Ishikawa (cell line): ENCODE measurements around the gene IL2RG.

ENCODE experiments used
- EGR1 ChIP-seq: IDR thresholded peaks from 2 replicates; pipeline ENCODE4 v1.6.1; 2012
- EP300 ChIP-seq: IDR thresholded peaks from 2 replicates; pipeline ENCODE4 v1.6.1; 2012; ENCODE audit warnings: borderline replicate concordance
- FOXM1 ChIP-seq: IDR thresholded peaks from 2 replicates; pipeline ENCODE4 v1.6.1; 2012; ENCODE audit warnings: low read depth, borderline replicate concordance
- RAD21 ChIP-seq: IDR thresholded peaks from 2 replicates; pipeline ENCODE4 v1.6.1; 2012; ENCODE audit warnings: low read depth
- TCF12 ChIP-seq: IDR thresholded peaks from 2 replicates; pipeline ENCODE4 v1.6.1; 2012; ENCODE audit warnings: low read depth
- TEAD4 ChIP-seq: IDR thresholded peaks from 2 replicates; pipeline ENCODE4 v1.6.1; 2012
- TF ChIP-seq, protein P1 (sequence below): IDR thresholded peaks from 2 replicates; pipeline ENCODE4 v1.6.1; 2012; ENCODE audit warnings: low read depth, mild to moderate bottlenecking
- TF ChIP-seq, protein P2 (sequence below): IDR thresholded peaks from 2 replicates; pipeline ENCODE4 v1.6.1; 2012

DNA sequence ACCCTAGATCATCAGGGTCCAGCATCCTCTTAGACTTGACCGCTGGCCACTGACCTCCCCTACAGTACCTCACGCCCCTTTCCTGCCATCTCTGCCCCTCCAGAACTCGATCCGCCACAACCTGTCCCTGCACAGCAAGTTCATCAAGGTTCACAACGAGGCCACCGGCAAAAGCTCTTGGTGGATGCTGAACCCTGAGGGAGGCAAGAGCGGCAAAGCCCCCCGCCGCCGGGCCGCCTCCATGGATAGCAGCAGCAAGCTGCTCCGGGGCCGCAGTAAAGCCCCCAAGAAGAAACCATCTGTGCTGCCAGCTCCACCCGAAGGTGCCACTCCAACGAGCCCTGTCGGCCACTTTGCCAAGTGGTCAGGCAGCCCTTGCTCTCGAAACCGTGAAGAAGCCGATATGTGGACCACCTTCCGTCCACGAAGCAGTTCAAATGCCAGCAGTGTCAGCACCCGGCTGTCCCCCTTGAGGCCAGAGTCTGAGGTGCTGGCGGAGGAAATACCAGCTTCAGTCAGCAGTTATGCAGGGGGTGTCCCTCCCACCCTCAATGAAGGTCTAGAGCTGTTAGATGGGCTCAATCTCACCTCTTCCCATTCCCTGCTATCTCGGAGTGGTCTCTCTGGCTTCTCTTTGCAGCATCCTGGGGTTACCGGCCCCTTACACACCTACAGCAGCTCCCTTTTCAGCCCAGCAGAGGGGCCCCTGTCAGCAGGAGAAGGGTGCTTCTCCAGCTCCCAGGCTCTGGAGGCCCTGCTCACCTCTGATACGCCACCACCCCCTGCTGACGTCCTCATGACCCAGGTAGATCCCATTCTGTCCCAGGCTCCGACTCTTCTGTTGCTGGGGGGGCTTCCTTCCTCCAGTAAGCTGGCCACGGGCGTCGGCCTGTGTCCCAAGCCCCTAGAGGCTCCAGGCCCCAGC lies 10.5 kb downstream of the IL2RG start:
- TF ChIP-seq FOXM1 (no peak), EP300 (no peak), RAD21 (no peak), EGR1 (no peak), TCF12 (no peak), TEAD4 (no peak)
- TF ChIP-seq, protein P1, sequence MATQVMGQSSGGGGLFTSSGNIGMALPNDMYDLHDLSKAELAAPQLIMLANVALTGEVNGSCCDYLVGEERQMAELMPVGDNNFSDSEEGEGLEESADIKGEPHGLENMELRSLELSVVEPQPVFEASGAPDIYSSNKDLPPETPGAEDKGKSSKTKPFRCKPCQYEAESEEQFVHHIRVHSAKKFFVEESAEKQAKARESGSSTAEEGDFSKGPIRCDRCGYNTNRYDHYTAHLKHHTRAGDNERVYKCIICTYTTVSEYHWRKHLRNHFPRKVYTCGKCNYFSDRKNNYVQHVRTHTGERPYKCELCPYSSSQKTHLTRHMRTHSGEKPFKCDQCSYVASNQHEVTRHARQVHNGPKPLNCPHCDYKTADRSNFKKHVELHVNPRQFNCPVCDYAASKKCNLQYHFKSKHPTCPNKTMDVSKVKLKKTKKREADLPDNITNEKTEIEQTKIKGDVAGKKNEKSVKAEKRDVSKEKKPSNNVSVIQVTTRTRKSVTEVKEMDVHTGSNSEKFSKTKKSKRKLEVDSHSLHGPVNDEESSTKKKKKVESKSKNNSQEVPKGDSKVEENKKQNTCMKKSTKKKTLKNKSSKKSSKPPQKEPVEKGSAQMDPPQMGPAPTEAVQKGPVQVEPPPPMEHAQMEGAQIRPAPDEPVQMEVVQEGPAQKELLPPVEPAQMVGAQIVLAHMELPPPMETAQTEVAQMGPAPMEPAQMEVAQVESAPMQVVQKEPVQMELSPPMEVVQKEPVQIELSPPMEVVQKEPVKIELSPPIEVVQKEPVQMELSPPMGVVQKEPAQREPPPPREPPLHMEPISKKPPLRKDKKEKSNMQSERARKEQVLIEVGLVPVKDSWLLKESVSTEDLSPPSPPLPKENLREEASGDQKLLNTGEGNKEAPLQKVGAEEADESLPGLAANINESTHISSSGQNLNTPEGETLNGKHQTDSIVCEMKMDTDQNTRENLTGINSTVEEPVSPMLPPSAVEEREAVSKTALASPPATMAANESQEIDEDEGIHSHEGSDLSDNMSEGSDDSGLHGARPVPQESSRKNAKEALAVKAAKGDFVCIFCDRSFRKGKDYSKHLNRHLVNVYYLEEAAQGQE: no peak
- TF ChIP-seq, protein P2, sequence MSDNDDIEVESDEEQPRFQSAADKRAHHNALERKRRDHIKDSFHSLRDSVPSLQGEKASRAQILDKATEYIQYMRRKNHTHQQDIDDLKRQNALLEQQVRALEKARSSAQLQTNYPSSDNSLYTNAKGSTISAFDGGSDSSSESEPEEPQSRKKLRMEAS: no peak
